H9 (cell line): ENCODE measurements around the gene PLEKHD1. TPM values are rescaled to one million over a fixed set of nuclear protein-coding genes. Genes with fewer than 3 reads are reported as not detected.

Source experiments
- DNase-seq: peaks from one replicate; pipeline ENCODE4 v3.0.0-alpha.2; 2017
- H2AFZ ChIP-seq: one replicate; pipeline ENCODE4 v1.6.1; 2013; ENCODE audit warnings: mild to moderate bottlenecking, low read length, control low read depth, moderate library complexity
- H2AK5ac ChIP-seq: 2 replicates; pipeline ENCODE4 v1.6.1; 2013; ENCODE audit warnings: low read length, control low read depth, mixed read lengths; ENCODE audit not compliant: insufficient read length
- H2BK120ac ChIP-seq: one replicate; pipeline ENCODE4 v1.6.1; 2013; ENCODE audit warnings: low read depth, mild to moderate bottlenecking, low read length, control low read depth, inconsistent platforms; ENCODE audit not compliant: poor library complexity, severe bottlenecking
- H2BK12ac ChIP-seq: 2 replicates; pipeline ENCODE4 v1.6.1; 2013; ENCODE audit warnings: low read length, control low read depth, mixed read lengths, low read depth; ENCODE audit not compliant: insufficient read length
- H2BK15ac ChIP-seq: 2 replicates; pipeline ENCODE4 v1.6.1; 2013; ENCODE audit warnings: low read depth, low read length, control low read depth
- H2BK20ac ChIP-seq: one replicate; pipeline ENCODE4 v1.6.1; 2013; ENCODE audit warnings: low read depth, mild to moderate bottlenecking, low read length, control low read depth, inconsistent platforms; ENCODE audit not compliant: poor library complexity, severe bottlenecking
- H2BK5ac ChIP-seq: 2 replicates; pipeline ENCODE4 v1.6.1; 2013; ENCODE audit warnings: low read length, control low read depth, mixed read lengths; ENCODE audit not compliant: insufficient read length
- H3K14ac ChIP-seq: 2 replicates; pipeline ENCODE4 v1.6.1; 2013; ENCODE audit warnings: low read length, control low read depth; ENCODE audit not compliant: insufficient read depth
- H3K18ac ChIP-seq: 2 replicates; pipeline ENCODE4 v1.6.1; 2013; ENCODE audit warnings: low read depth, mild to moderate bottlenecking, mixed read lengths, low read length, control low read depth; ENCODE audit not compliant: insufficient read length
- H3K23ac ChIP-seq: 2 replicates; pipeline ENCODE4 v1.6.1; 2013; ENCODE audit warnings: low read length, control low read depth, mixed read lengths, low read depth; ENCODE audit not compliant: insufficient read length
- H3K23me2 ChIP-seq: 2 replicates; pipeline ENCODE4 v1.6.1; 2013; ENCODE audit warnings: low read depth, mild to moderate bottlenecking, mixed read lengths, low read length, control low read depth; ENCODE audit not compliant: insufficient read length, poor library complexity, severe bottlenecking
- H3K27ac ChIP-seq: 2 replicates; pipeline ENCODE4 v1.5.1; 2013; ENCODE audit warnings: low read length, control low read depth, mixed read lengths, low read depth; ENCODE audit not compliant: insufficient read length
- H3K27me3 ChIP-seq: 2 replicates; pipeline ENCODE4 v1.6.1; 2013; ENCODE audit warnings: low read length, control low read depth, inconsistent platforms; ENCODE audit not compliant: insufficient read depth
- H3K4ac ChIP-seq: 2 replicates; pipeline ENCODE4 v1.6.1; 2013; ENCODE audit warnings: low read depth, mild to moderate bottlenecking, control low read depth, inconsistent platforms, low read length, moderate library complexity
- H3K4me1 ChIP-seq: 2 replicates; pipeline ENCODE4 v1.6.1; 2013; ENCODE audit warnings: low read length, control low read depth, inconsistent platforms; ENCODE audit not compliant: insufficient read depth
- H3K4me2 ChIP-seq: 2 replicates; pipeline ENCODE4 v1.6.1; 2013; ENCODE audit warnings: low read length, control low read depth, mixed read lengths; ENCODE audit not compliant: insufficient read length, insufficient read depth
- H3K56ac ChIP-seq: 2 replicates; pipeline ENCODE4 v1.6.1; 2013; ENCODE audit warnings: low read depth, mild to moderate bottlenecking, mixed read lengths, low read length, control low read depth; ENCODE audit not compliant: insufficient read length
- H3K79me1 ChIP-seq: 2 replicates; pipeline ENCODE4 v1.6.1; 2013; ENCODE audit warnings: low read depth, mild to moderate bottlenecking, moderate library complexity, low read length, control low read depth, inconsistent platforms; ENCODE audit not compliant: insufficient read depth, poor library complexity, severe bottlenecking
- H3K79me2 ChIP-seq: 2 replicates; pipeline ENCODE4 v1.6.1; 2013; ENCODE audit warnings: low read length, control low read depth, inconsistent platforms; ENCODE audit not compliant: insufficient read depth
- H3K9ac ChIP-seq: 2 replicates; pipeline ENCODE4 v1.6.1; 2013; ENCODE audit warnings: low read length, control low read depth, mixed read lengths; ENCODE audit not compliant: insufficient read length; ENCODE audit errors: extremely low read depth
- H3K9me3 ChIP-seq: one replicate; pipeline ENCODE4 v1.6.1; 2013; ENCODE audit warnings: low read depth, low read length, inconsistent platforms; ENCODE audit not compliant: control insufficient read depth
- H3T11ph ChIP-seq: one replicate; pipeline ENCODE4 v1.6.1; 2013; ENCODE audit warnings: mild to moderate bottlenecking, low read length, control low read depth, inconsistent platforms
- H4K20me1 ChIP-seq: one replicate; pipeline ENCODE4 v1.6.1; 2013; ENCODE audit not compliant: control insufficient read depth, insufficient read length, insufficient read depth
- H4K5ac ChIP-seq: 2 replicates; pipeline ENCODE4 v1.6.1; 2013; ENCODE audit warnings: low read depth, mild to moderate bottlenecking, mixed read lengths, low read length, control low read depth; ENCODE audit not compliant: insufficient read length
- H4K8ac ChIP-seq: replicated peaks from 2 replicates; pipeline ENCODE4 v1.6.1; 2013; ENCODE audit warnings: low read length, control low read depth, mixed read lengths, low read depth; ENCODE audit not compliant: insufficient read length
- H4K91ac ChIP-seq: 2 replicates; pipeline ENCODE4 v1.6.1; 2013; ENCODE audit warnings: low read depth, mild to moderate bottlenecking, moderate library complexity, mixed read lengths, low read length, control low read depth; ENCODE audit not compliant: insufficient read length
- H3K27ac Mint-ChIP-seq, 3 experiments: 2 replicates in 2 of 3; 3 replicates in 1 of 3; pipeline ENCODE4 v1.8.0; 2020 to 2021; ENCODE audit warnings: mixed read lengths in 3 of 3, mild to moderate bottlenecking in 1 of 3, moderate library complexity in 1 of 3
- H3K27me3 Mint-ChIP-seq: 2 replicates; pipeline ENCODE4 v1.8.0; 2021; ENCODE audit warnings: low read depth, mild to moderate bottlenecking, moderate library complexity, mixed read lengths
- H3K36me3 Mint-ChIP-seq, 3 experiments: 2 replicates in 2 of 3; 3 replicates in 1 of 3; pipeline ENCODE4 v1.8.0; 2020 to 2021; ENCODE audit warnings: low read depth in 3 of 3, mixed read lengths in 3 of 3; ENCODE audit not compliant: insufficient read depth in 1 of 3
- H3K4me1 Mint-ChIP-seq, 2 experiments: 2 replicates each; pipeline ENCODE4 v1.8.0; 2020; ENCODE audit warnings: mixed read lengths in 2 of 2
- H3K4me3 Mint-ChIP-seq, 2 experiments: 2 replicates in 1 of 2; 3 replicates in 1 of 2; pipeline ENCODE4 v1.8.0; 2020 to 2021; ENCODE audit warnings: mild to moderate bottlenecking in 2 of 2, mixed read lengths in 2 of 2, moderate library complexity in 1 of 2
- H3K9me3 Mint-ChIP-seq, 2 experiments: 2 replicates in 1 of 2; 3 replicates in 1 of 2; pipeline ENCODE4 v1.8.0; 2020; ENCODE audit warnings: mild to moderate bottlenecking in 2 of 2, mixed read lengths in 2 of 2, moderate library complexity in 1 of 2
- total RNA-seq: library from RNA; stranded (reverse); gene quantifications from 2 replicates; pipeline ENCODE4 v1.2.1, GENCODE V29; 2021
- TF ChIP-seq, protein P1 (sequence below): fragments of 200-600 bp; sonication (generic); conservative IDR thresholded peaks from 3 replicates; pipeline ENCODE4 v1.8.0; 2021; ENCODE audit warnings: antibody characterized with exemption, mild to moderate bottlenecking

Gene PLEKHD1
- total RNA-seq, 1 experiment from 2014 or later = 0.37 TPM

DNA sequence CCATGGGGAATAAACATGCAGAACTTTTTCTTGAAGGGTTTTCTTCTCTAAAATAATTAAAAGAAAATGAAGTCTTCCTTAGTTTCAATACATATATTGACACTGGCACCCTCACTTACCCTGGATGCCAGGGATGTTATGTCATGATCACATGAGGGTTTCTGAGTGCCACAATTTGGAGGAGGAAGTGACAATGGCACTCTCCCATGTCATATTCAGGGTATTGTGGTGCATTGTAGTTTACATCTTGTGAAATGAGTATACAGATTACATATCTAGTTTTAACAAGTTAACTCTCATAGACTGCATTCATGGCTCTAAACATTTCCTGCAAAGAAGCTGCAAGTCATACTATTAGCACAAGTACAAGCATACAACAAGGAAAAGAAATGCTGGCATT, 52.4 kb downstream of the PLEKHD1 start:
- no peaks in the 10 kb centered on the region for H3K9me3 Mint-ChIP-seq
- H3K4me1 Mint-ChIP-seq = peaks cover 4 to 9% of the 10 kb centered on the region in 2 experiments
- H3K27ac Mint-ChIP-seq = no peak overlapping the region
- H3K36me3 Mint-ChIP-seq = no peaks in the 10 kb centered on the region
- no peak overlapping the region for H2BK12ac ChIP-seq
- H3K9ac ChIP-seq = no peak overlapping the region
- H4K5ac ChIP-seq = no peak overlapping the region
- no peak overlapping the region for H3K56ac ChIP-seq
- H3K23me2 ChIP-seq = no peaks in the 10 kb centered on the region
- no peak overlapping the region for H3K27ac ChIP-seq
- H3K27me3 Mint-ChIP-seq = peaks cover 3% of the 10 kb centered on the region; the same call in 1 of the 2 replicates
- no peak overlapping the region for H3K18ac ChIP-seq
- H3K79me1 ChIP-seq = no peaks in the 10 kb centered on the region
- no peaks in the 10 kb centered on the region for H4K20me1 ChIP-seq
- no peak overlapping the region for H2BK20ac ChIP-seq
- no peak overlapping the region for H4K8ac ChIP-seq
- DNase-seq = no peak
- H2AK5ac ChIP-seq = no peak overlapping the region
- H3K4me1 ChIP-seq = no peaks in the 10 kb centered on the region
- no peak overlapping the region for H3K4ac ChIP-seq
- H3K23ac ChIP-seq = no peak overlapping the region
- H3K4me3 Mint-ChIP-seq = no peak overlapping the region
- no peaks in the 10 kb centered on the region for H3K9me3 ChIP-seq
- H3K79me2 ChIP-seq = no peaks in the 10 kb centered on the region
- no peak overlapping the region for H4K91ac ChIP-seq
- no peaks in the 10 kb centered on the region for H3K27me3 ChIP-seq
- H3K4me2 ChIP-seq = no peak overlapping the region
- no peak overlapping the region for H2BK15ac ChIP-seq
- H2AFZ ChIP-seq = no peak overlapping the region
- no peak overlapping the region for H3T11ph ChIP-seq
- no peak overlapping the region for H2BK5ac ChIP-seq
- TF ChIP-seq, protein P1, sequence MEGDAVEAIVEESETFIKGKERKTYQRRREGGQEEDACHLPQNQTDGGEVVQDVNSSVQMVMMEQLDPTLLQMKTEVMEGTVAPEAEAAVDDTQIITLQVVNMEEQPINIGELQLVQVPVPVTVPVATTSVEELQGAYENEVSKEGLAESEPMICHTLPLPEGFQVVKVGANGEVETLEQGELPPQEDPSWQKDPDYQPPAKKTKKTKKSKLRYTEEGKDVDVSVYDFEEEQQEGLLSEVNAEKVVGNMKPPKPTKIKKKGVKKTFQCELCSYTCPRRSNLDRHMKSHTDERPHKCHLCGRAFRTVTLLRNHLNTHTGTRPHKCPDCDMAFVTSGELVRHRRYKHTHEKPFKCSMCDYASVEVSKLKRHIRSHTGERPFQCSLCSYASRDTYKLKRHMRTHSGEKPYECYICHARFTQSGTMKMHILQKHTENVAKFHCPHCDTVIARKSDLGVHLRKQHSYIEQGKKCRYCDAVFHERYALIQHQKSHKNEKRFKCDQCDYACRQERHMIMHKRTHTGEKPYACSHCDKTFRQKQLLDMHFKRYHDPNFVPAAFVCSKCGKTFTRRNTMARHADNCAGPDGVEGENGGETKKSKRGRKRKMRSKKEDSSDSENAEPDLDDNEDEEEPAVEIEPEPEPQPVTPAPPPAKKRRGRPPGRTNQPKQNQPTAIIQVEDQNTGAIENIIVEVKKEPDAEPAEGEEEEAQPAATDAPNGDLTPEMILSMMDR = no peak
- H3K14ac ChIP-seq = no peak overlapping the region
- H2BK120ac ChIP-seq = no peak overlapping the region
